Lower lobe of right lung (tissue), 2 donors: ENCODE data around the gene FAN1. TPM values are rescaled to one million over a fixed set of nuclear protein-coding genes. Genes with fewer than 3 reads are reported as not detected.

Experiments used
- ATAC-seq, 2 donors: fragments of 200-7000 bp; cut with Tn5 transposase; one replicate each; pipeline ENCODE4 v1.9.1; 2020 to 2022; ENCODE audit warnings: mild to moderate bottlenecking in 2 of 2, moderate library complexity in 2 of 2
- DNase-seq: peaks from one replicate; pipeline ENCODE4 v3.0.0-alpha.2; 2020
- H3K27ac ChIP-seq: fragments of 200-600 bp; one replicate; pipeline ENCODE4 v1.8.0; 2022
- H3K27me3 ChIP-seq: fragments of 200-600 bp; one replicate; pipeline ENCODE4 v1.8.0; 2022; ENCODE audit warnings: low read depth
- H3K36me3 ChIP-seq: fragments of 200-600 bp; one replicate; pipeline ENCODE4 v1.8.0; 2022; ENCODE audit warnings: mild to moderate bottlenecking
- H3K4me1 ChIP-seq: fragments of 200-600 bp; one replicate; pipeline ENCODE4 v1.8.0; 2022
- H3K4me3 ChIP-seq: fragments of 200-600 bp; one replicate; pipeline ENCODE4 v1.8.0; 2022; ENCODE audit warnings: mild to moderate bottlenecking
- H3K9me3 ChIP-seq: fragments of 200-600 bp; one replicate; pipeline ENCODE4 v1.8.0; 2022
- intact Hi-C: fragments of 100-400 bp; cut with DNase I; formaldehyde crosslinking; loops from one replicate; pipeline ENCODE4 v1.11.0; 2022
- total RNA-seq: library from RNA; stranded (reverse); fragmentation: NEBNext Ultra II Directional; extraction: Animal tissue kit (Norgen Biotek cat#: 25700); gene quantifications from one replicate; pipeline ENCODE4 v1.2.1, GENCODE V29; 2021
- TF ChIP-seq, protein P1 (sequence below): fragments of 200-600 bp; IDR thresholded peaks from one replicate; pipeline ENCODE4 v1.8.0; 2022; ENCODE audit warnings: antibody characterized with exemption, mild to moderate bottlenecking
- donor health status: DM: no; HTN: yes; CAD: no; lungs with severe emphysema.

Gene FAN1
- total RNA-seq, 1 donor from 2014 or later, result 20.9 TPM

DNA sequence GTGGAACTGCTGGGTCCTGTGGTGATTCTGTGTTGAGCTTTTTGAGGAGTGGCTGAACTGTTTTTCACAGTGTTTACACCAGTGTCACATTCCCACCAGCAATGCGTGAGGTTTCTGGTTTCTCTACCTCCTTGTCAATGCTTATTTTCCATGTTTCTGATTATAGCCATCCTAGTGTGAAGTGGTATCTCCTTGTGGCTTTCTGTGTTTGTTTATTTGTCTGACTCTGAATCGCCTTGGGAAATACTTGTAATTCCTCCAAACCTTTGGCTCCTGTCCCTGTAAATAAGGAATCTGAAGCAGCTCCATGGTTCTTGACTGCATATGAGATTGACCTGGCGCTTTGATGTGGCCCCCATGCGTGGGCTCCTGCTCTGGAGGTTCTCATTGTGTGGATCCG, 20.6 kb downstream of the FAN1 start:
- Histone ChIP-seq H3K4me3 (no peak overlapping the region), H3K27ac (no peak overlapping the region), H3K36me3 (peaks cover 97% of the 10 kb centered on the region), H3K27me3 (no peaks in the 10 kb centered on the region), H3K4me1 (no peaks in the 10 kb centered on the region), H3K9me3 (no peaks in the 10 kb centered on the region)
- intact Hi-C loops, result no loop called here
- TF ChIP-seq, protein P1, sequence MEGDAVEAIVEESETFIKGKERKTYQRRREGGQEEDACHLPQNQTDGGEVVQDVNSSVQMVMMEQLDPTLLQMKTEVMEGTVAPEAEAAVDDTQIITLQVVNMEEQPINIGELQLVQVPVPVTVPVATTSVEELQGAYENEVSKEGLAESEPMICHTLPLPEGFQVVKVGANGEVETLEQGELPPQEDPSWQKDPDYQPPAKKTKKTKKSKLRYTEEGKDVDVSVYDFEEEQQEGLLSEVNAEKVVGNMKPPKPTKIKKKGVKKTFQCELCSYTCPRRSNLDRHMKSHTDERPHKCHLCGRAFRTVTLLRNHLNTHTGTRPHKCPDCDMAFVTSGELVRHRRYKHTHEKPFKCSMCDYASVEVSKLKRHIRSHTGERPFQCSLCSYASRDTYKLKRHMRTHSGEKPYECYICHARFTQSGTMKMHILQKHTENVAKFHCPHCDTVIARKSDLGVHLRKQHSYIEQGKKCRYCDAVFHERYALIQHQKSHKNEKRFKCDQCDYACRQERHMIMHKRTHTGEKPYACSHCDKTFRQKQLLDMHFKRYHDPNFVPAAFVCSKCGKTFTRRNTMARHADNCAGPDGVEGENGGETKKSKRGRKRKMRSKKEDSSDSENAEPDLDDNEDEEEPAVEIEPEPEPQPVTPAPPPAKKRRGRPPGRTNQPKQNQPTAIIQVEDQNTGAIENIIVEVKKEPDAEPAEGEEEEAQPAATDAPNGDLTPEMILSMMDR, result no peak
- no peak for ATAC-seq
- DNase-seq, result no peak

DNA sequence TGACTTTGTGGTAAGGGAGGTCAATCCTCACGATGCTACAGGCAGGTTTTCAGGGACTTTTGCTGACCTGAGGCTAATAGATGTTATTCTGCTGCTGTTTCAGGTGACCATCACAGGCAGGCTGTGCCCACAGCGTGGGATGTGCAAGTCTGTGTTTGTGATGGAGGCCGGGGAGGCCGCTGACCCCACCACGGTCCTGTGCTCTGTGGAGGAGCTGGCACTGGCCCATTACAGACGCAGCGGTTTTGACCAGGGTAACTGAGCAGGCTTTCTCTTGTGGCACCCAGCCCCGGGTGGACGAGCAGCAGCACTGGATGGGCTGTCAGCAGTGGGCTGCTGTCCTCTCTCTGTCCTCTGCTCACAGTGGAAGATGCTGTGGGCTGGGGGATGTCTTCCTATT, 22.0 kb downstream of the FAN1 start:
- ATAC-seq, result no peak
- Histone ChIP-seq H3K36me3 (peaks cover 91% of the 10 kb centered on the region), H3K4me1 (no peaks in the 10 kb centered on the region), H3K9me3 (no peaks in the 10 kb centered on the region), H3K27ac (no peak overlapping the region), H3K27me3 (no peaks in the 10 kb centered on the region), H3K4me3 (no peak overlapping the region)
- TF ChIP-seq, protein P1, result no peak
- DNase-seq, result no peak
- intact Hi-C loops, result no loop called here

DNA sequence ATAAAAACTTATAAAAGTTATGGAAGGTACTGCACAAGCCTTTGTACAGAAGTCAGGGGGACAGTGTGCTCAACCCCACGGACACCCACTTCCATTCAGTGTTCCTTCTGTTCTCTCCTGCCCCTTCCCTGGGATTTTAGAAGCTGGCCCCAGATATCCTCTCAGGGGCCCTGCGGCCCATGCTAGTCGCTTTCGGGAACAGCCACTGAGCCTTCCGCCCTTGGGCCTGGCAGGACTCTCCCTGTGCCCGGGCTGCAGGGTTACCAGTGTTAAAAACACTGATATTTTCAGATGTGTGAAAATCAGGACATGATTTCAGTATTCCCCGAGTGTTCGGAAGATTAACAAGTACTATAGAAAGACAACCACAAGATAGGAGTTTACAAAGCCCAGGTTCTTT, 22.4 kb downstream of the FAN1 start:
- intact Hi-C loops, result no loop called here
- no peak overlapping the region for H3K27ac ChIP-seq
- no peaks in the 10 kb centered on the region for H3K27me3 ChIP-seq
- DNase-seq (no peak), ATAC-seq (no peak)
- no peak overlapping the region for H3K4me3 ChIP-seq
- no peaks in the 10 kb centered on the region for H3K9me3 ChIP-seq
- no peaks in the 10 kb centered on the region for H3K4me1 ChIP-seq
- TF ChIP-seq, protein P1, result no peak
- peaks cover 91% of the 10 kb centered on the region for H3K36me3 ChIP-seq

DNA sequence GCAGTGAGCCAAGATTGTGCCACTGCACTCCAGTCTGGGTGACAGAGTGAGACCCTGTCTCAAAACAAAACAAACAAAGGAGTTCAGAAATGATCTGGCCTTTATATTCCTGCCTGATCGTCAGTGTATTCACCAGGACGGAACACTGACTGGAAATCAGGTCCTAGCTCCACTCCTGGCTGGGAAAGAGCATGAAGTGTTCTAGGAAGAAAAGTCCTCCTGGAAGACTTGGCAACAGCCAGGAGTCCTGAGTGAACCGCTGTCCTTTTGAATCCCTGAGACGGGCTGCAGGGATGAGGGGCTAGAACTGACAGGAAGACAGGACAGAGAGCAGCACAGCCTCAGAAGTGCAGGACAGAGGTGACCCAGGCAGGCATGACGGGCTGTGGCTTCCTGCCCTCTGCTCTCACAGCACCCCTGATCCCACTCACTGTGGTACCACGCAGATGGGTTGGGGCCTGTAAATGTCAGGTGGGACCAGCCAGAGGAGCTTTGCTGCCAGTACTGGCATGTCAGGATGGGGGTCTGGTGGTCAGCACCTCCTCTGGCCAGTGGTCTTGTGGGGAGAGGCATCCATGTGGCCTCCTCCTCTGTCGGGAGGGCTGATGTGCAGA, 23.5 kb downstream of the FAN1 start:
- ATAC-seq (no peak), DNase-seq (no peak)
- Histone ChIP-seq H3K36me3 (peaks cover 87% of the 10 kb centered on the region), H3K27me3 (no peaks in the 10 kb centered on the region), H3K27ac (no peak overlapping the region), H3K4me1 (no peaks in the 10 kb centered on the region), H3K4me3 (no peak overlapping the region), H3K9me3 (no peaks in the 10 kb centered on the region)
- intact Hi-C loops, result no loop called here
- TF ChIP-seq, protein P1, result no peak

DNA sequence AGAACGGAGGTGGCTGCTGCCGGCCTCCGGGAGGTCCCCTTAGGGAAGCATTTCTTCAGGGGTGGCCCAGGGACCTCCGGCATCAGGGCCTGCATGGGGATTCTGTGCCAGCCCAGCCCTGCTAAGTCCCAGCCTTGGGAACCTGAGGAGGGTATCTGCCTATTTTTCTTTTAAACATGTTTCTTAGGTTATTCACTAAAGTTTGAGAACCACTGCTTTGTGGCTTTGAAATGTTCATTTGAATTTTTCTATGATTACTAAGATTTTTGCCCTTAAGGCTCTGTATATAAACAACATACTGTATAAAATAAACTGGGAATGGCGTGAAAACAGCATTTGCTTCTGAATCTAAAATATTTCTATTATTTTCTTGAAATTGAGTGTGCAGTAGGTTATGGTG, 24.4 kb downstream of the FAN1 start:
- H3K4me1 ChIP-seq, result no peaks in the 10 kb centered on the region
- H3K27ac ChIP-seq, result no peak overlapping the region
- no peak for DNase-seq
- no peak for ATAC-seq
- intact Hi-C loops, result no loop called here
- H3K9me3 ChIP-seq, result no peaks in the 10 kb centered on the region
- no peaks in the 10 kb centered on the region for H3K27me3 ChIP-seq
- no peak overlapping the region for H3K4me3 ChIP-seq
- TF ChIP-seq, protein P1, result no peak
- peaks cover 81% of the 10 kb centered on the region for H3K36me3 ChIP-seq
